OCI-LY7 (cell line): ENCODE measurements around the gene AP3B2.

Experiments used
- CTCF ChIP-seq: fragments of 200-600 bp; sonication (generic); conservative IDR thresholded peaks from 2 replicates; pipeline ENCODE4 v1.5.1; 2014; ENCODE audit warnings: mild to moderate bottlenecking, antibody characterized with exemption, low read length, moderate library complexity, mixed read lengths
- EZH2phosphoT487 ChIP-seq: fragments of 200-600 bp; sonication (generic); IDR thresholded peaks from 2 replicates; pipeline ENCODE4 v1.6.1; 2018; ENCODE audit warnings: low read depth, borderline replicate concordance, mild to moderate bottlenecking, mixed run types, antibody characterized with exemption, low read length, moderate library complexity, mixed read lengths

DNA sequence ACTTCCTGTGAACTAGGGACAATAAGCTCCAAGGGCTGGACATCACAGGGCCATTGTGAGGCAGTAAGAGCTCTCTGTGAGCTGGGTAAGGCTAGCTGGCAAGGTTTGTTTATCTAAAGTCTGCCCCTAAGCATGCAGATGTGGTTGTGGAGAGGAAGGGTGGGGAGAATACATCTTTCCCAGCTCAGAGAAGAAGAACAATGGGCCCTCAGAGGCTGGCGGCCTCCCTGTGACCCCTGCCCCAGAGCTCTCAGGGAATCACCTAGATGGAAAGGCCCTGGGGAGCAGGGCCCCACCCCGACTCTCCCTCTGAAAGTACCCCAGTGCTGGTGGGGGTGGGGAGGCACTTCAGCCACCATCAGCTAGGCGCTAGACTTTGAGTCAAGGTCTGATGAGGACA, 4.3 kb upstream of the AP3B2 start:
- no peak for TF ChIP-seq CTCF
- no peak for TF ChIP-seq EZH2phosphoT487
